Lower leg skin (tissue), 4 donors: Measurements from ENCODE around the gene AKAP8L. TPM values are rescaled to one million over a fixed set of nuclear protein-coding genes. Genes with fewer than 3 reads are reported as not detected.
A peak's percentile ranks its signal among the peaks of the same experiment; 100 is the strongest.
"Not testable (repeated sequence)": the region's sequence is repeated elsewhere in the genome, so short reads cannot be mapped to it uniquely, and the experiment has no call there.

Experiments
- DNase-seq, 2 donors: peaks; one replicate each; pipeline ENCODE4 v3.0.0-alpha.2; 2019; ENCODE audit warnings: low spot score in 2 of 2
- H3K4me3 ChIP-seq: fragments of 200-600 bp; sonication (generic); 2 replicates; pipeline ENCODE4 v1.5.1; 2017; ENCODE audit warnings: mild to moderate bottlenecking, low read depth; ENCODE audit not compliant: poor library complexity, severe bottlenecking
- POLR2A ChIP-seq, 2 donors: fragments of 450-650 bp; IDR thresholded peaks; one replicate each; pipeline ENCODE4 v1.6.1; 2016 to 2017; ENCODE audit warnings: antibody characterized with exemption in 2 of 2, mild to moderate bottlenecking in 1 of 2, moderate library complexity in 1 of 2
- WGBS, 2 donors: methylation state at CpG; one replicate each; pipeline ENCODE4 v1.1.5; 2018; 5-methylcytosine and 5-hydroxymethylcytosine counted together
- intact Hi-C: fragments of 100-400 bp; cut with DNase I; formaldehyde crosslinking; loops from one replicate; pipeline ENCODE4 v1.15.0; 2023; ENCODE audit warnings: low total_unique reads
- total RNA-seq, 4 donors: library from RNA; depleted of rRNA; stranded (reverse); fragments of >200 nt; gene quantifications; one replicate each; pipeline ENCODE4 v1.1.0, GENCODE V29; 2016
- TF ChIP-seq, protein P1 (sequence below), 3 donors: fragments of 450-650 bp; IDR thresholded peaks; one replicate each; pipeline ENCODE4 v1.5.1; 2016; ENCODE audit warnings: antibody characterized with exemption in 3 of 3, mild to moderate bottlenecking in 3 of 3, moderate library complexity in 2 of 3

AKAP8L gene
- total RNA-seq, 4 donors from 2014 or later, result 82.4 to 141 (median 95.3) TPM

DNA sequence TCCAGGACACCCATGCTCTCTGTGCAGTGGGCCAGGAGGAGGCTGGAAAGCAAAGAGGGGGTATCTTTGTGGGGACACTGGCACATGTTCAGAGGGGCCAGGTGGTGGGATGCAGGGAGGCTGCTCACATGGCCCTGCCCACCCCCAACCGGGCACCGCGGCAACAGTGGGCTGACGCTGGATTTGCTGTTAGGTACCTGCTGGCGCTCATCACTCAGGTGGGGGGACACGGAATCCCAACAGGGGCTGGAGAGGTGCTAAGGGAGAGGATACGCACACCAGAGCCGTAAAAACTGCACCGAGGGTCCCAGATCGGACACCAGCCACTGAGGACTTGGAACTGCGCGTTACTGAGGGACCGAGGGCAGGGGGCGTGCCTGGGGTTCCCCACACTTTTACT lies 19.2 kb downstream of the AKAP8L start:
- intact Hi-C loops, result no loop called here
- H3K4me3 ChIP-seq, result no peak overlapping the region
- DNase-seq, result peak in 1 of 2 donors; percentile 76
- WGBS, 2 donors, result 92 to 98% methylated on average over 14 of the region's 14 CpGs
- TF ChIP-seq, protein P1, sequence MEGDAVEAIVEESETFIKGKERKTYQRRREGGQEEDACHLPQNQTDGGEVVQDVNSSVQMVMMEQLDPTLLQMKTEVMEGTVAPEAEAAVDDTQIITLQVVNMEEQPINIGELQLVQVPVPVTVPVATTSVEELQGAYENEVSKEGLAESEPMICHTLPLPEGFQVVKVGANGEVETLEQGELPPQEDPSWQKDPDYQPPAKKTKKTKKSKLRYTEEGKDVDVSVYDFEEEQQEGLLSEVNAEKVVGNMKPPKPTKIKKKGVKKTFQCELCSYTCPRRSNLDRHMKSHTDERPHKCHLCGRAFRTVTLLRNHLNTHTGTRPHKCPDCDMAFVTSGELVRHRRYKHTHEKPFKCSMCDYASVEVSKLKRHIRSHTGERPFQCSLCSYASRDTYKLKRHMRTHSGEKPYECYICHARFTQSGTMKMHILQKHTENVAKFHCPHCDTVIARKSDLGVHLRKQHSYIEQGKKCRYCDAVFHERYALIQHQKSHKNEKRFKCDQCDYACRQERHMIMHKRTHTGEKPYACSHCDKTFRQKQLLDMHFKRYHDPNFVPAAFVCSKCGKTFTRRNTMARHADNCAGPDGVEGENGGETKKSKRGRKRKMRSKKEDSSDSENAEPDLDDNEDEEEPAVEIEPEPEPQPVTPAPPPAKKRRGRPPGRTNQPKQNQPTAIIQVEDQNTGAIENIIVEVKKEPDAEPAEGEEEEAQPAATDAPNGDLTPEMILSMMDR (IDR thresholded peaks at IDR 0.05), result no peak
- no peak for TF ChIP-seq POLR2A (IDR thresholded peaks at IDR 0.05)

GRCh38 chr19:15399234-15399515 lies 19.6 kb downstream of the AKAP8L start:
- TF ChIP-seq, protein P1 (IDR thresholded peaks at IDR 0.05), result no peak
- no peak for TF ChIP-seq POLR2A (IDR thresholded peaks at IDR 0.05)
- H3K4me3 ChIP-seq, result no peak overlapping the region
- intact Hi-C loops, result no loop called here
- WGBS, 2 donors, result 94 to 98% methylated on average over 8 of the region's 8 CpGs
- no peak for DNase-seq

GRCh38 chr19:15398501-15399233 lies 20.1 kb downstream of the AKAP8L start:
- WGBS, 2 donors, result 90 to 91% methylated on average over 49 to 50 of the region's 50 CpGs
- TF ChIP-seq, protein P1 (IDR thresholded peaks at IDR 0.05), result no peak
- TF ChIP-seq POLR2A (IDR thresholded peaks at IDR 0.05), result no peak
- no peak overlapping the region for H3K4me3 ChIP-seq
- peak in 1 of 2 donors; percentile 80 for DNase-seq
- intact Hi-C loops, result no loop called here

GRCh38 chr19:15397782-15398181 lies 21.0 kb downstream of the AKAP8L start:
- 84 to 88% methylated on average over 11 of the region's 11 CpGs for WGBS, 2 donors
- H3K4me3 ChIP-seq, result no peak overlapping the region
- DNase-seq, result peak in 1 of 2 donors; percentile 53
- TF ChIP-seq, protein P1 (IDR thresholded peaks at IDR 0.05), result no peak
- TF ChIP-seq POLR2A (IDR thresholded peaks at IDR 0.05), result no peak
- intact Hi-C loops, result no loop called here

GRCh38 chr19:15397236-15397635 lies 21.6 kb downstream of the AKAP8L start:
- TF ChIP-seq, protein P1 (IDR thresholded peaks at IDR 0.05), result no peak
- no peak for TF ChIP-seq POLR2A (IDR thresholded peaks at IDR 0.05)
- H3K4me3 ChIP-seq, result no peak overlapping the region
- intact Hi-C loops, result no loop called here
- peak in 1 of 2 donors; percentile 69 for DNase-seq
- 86 to 95% methylated on average over 6 of the region's 6 CpGs for WGBS, 2 donors

DNA sequence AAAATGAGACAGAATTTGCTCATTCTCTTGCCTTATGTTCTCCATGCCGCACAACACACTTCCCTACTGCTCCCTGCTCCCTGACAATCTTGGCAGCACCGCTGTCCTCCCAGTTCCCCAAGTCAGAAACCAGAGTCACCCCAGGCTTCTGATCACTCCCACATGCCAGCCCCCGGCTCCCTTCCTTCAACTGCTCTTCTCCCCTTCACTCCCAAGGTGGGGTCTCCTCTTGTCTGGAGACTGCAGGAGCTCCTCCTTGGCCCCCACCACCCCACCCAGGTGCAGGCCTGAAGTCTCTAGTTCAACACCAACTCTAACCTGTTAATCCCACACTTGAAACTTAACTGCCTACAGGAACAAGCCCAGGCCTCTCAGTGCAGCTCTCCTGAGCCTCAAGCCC lies 22.4 kb downstream of the AKAP8L start:
- 99 to 100% methylated on average over 3 of the region's 3 CpGs for WGBS, 2 donors
- no peak overlapping the region for H3K4me3 ChIP-seq
- intact Hi-C loops, result no loop called here
- TF ChIP-seq, protein P1 (IDR thresholded peaks at IDR 0.05), result no peak
- no peak for TF ChIP-seq POLR2A (IDR thresholded peaks at IDR 0.05)
- DNase-seq, result peak in 1 of 2 donors; percentile 43

GRCh38 chr19:15395251-15395650 lies 23.5 kb downstream of the AKAP8L start:
- 92 to 94% methylated on average over 17 of the region's 17 CpGs for WGBS, 2 donors
- peak in 1 of 2 donors; percentile 66 for DNase-seq
- intact Hi-C loops, H3K4me3 ChIP-seq: not testable (repeated sequence)
